RWPE1 (cell line): ENCODE data around the gene C2CD4A.
A peak's percentile ranks its signal among the peaks of the same experiment; 100 is the strongest.

Experiments used
- CTCF ChIA-PET: fragments of 350-600 bp; sonication (Branson Sonifier 250); formaldehyde crosslinking; extraction: SDS; loops from one replicate; lab custom pipeline; 2021; lab: Yijun Ruan, JAX
- POLR2A ChIA-PET: fragments of 400-600 bp; formaldehyde crosslinking; extraction: SDS; loops from one replicate; lab custom pipeline; 2020; ENCODE audit warnings: antibody characterized with exemption; ENCODE audit not compliant: low non-redundant PET; lab: Yijun Ruan, JAX
- DNase-seq: peaks from one replicate; pipeline ENCODE4 v3.0.0; 2012; ENCODE audit warnings: low spot score
- H3K27ac ChIP-seq: fragments of 450-650 bp; 2 replicates; pipeline ENCODE4 v1.5.1; 2017
- TF ChIP-seq, protein P1 (sequence below): fragments of 450-650 bp; conservative IDR thresholded peaks from 2 replicates; pipeline ENCODE4 v1.5.1; 2017; ENCODE audit warnings: low read depth, mild to moderate bottlenecking

The C2CD4A gene

DNA sequence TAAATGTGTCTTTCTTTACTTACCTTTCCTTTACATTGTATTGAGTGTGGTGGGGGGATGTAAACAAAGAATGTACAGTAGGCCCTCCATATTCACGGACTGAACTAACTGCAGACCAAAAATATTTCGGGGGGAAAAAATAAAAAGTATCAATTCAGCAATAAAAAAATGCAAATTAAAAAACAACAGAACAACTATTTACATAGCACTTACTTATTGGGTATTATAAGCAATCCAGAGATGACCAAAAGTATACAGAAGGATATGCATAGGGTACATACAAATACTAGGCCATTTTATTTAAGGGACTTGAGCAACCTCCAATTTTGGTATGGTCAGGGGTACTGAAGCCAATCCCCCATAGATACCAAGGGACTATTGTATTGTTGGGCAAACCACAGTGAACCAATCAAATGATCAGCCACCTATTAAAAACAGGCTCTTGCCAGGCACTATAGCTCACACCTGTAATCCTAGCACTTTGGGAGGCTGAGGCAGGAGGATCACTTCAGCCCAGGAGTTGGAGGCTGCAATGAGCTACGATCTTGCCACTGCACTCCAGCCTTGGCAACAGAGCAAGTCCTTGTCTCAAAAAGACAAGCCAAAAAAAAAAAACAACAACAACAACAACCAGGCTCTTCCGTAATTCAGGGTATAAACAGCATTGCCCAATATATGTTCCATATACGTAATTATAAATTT lies 8.3 kb upstream of the C2CD4A start:
- ChIA-PET CTCF (interaction anchor here (0.6 to 1.7 kb wide), 3 partner anchors 10 to 304 kb away, joined by 3 to 5 read pairs (median 4); no protein-coding TSS in a partner anchor), POLR2A (no interaction called here)
- TF ChIP-seq, protein P1, sequence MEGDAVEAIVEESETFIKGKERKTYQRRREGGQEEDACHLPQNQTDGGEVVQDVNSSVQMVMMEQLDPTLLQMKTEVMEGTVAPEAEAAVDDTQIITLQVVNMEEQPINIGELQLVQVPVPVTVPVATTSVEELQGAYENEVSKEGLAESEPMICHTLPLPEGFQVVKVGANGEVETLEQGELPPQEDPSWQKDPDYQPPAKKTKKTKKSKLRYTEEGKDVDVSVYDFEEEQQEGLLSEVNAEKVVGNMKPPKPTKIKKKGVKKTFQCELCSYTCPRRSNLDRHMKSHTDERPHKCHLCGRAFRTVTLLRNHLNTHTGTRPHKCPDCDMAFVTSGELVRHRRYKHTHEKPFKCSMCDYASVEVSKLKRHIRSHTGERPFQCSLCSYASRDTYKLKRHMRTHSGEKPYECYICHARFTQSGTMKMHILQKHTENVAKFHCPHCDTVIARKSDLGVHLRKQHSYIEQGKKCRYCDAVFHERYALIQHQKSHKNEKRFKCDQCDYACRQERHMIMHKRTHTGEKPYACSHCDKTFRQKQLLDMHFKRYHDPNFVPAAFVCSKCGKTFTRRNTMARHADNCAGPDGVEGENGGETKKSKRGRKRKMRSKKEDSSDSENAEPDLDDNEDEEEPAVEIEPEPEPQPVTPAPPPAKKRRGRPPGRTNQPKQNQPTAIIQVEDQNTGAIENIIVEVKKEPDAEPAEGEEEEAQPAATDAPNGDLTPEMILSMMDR: no peak

DNA sequence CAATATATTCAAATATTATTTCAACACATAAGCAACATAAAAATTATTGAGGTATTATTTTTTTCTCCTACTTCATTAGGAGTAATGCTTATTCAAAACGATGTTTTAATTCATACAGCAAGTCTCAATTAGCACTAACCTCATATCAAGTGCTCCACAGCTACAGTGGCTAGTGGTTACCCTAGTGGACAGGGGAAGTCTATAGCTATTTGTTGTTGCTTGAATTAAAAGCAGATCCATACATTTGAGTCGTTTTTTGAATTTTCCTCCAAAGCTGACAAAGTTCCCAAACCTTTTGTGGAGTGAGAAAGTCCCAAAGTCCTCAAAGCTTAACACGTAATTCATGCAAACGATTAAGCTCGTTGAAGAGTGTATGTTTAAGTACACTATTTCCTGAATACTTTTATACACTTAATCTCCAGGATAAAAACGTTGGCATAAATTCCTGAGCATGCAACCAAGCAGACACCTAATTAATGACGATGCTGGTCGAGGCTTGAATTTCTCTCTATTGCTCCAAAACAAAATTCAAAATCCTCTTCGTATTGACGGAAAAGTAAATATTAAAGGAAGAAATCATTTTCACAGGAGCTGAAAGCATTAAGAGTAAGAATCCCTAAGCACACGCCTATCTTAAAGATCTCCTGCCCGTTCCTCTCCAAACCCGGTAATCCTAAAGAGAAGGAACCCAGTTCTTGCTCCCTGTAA lies 7.5 kb upstream of the C2CD4A start:
- TF ChIP-seq, protein P1: peak; percentile 18; the same call in 1 of the 2 replicates
- ChIA-PET CTCF (interaction anchor here (0.6 to 1.7 kb wide), 3 partner anchors 12 to 823 kb away, joined by 4 to 5 read pairs (median 4); no protein-coding TSS in a partner anchor), POLR2A (no interaction called here)
- no peak for DNase-seq
- H3K27ac ChIP-seq: peak overlapping the region; percentile 84

More for the DNA sequence above, 8.3 kb upstream of the C2CD4A start:
- H3K27ac ChIP-seq: no peak overlapping the region
- no peak for DNase-seq

DNA sequence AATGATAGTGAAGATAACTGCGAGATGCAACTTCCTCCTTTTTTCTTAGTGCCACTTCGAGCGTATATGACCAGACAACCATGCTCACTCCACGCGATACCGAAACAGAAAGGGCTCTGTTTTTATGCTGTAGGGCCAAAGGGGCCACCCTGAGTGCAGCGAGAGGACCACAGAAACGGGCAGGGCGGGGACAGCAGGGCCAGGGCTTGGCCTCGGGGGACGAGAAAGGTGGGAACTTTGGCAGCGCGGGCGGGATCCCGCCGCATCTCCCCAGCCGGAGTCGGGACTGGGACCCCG lies 7.0 kb upstream of the C2CD4A start:
- DNase-seq: no peak
- CTCF ChIA-PET: interaction anchor here (0.5 to 1.7 kb wide), 2 partner anchors 12 to 32 kb away, joined by 3 to 5 read pairs; no protein-coding TSS in a partner anchor
- H3K27ac ChIP-seq: peak overlapping the region; percentile 84
- TF ChIP-seq, protein P1: no peak
- POLR2A ChIA-PET: no interaction called here

DNA sequence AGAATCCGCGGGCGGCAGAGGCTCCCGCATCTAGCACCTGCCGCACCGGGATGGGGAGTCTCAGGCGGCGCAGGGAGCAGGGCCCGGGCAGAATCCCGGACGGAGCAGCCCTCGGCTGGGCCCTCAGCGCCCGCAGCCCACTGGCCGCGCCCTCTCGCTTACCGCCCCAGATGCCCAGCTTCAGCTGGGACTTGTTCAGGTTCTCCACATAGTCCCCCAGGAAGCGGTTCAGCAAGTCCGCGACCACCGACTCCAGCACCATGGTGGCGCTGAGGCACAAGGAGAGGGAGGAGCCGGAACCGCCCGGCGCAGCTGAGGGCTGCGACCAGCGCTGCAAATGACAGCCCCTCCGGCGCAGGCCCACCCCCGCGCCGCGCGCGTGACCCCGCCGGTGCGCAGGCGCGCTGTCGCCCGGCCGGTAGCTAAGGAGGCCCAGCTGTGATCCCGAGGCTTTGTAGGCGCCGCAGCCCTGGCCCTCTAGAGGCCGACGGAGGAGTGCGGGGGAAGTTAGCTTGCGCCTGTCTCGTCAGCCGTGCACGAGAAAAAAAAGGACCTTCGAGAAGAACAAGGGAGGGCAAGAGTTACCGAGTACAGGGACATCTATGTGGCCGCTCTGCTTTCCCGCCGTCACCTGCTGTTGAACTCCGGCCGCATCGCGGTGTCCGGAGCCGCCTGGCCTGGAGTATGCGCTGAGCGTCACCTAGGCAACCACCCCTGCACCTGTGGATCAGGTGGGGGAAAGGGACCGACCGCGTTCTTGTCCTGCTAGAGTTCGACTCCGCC lies 6.5 kb upstream of the C2CD4A start, which contains the start of gene VPS13C:
Gene VPS13C (minus strand): TSS at position 335 of the 783 bp plus-strand sequence. CDS start 73 bp downstream, at position 262.
- peak within 1 kb of the TSS; percentile 84 for H3K27ac ChIP-seq
- peak; percentile 89 for DNase-seq
- ChIA-PET CTCF (interaction anchor here (0.5 to 1.7 kb wide), 5 partner anchors 10 to 52 kb away, joined by 3 to 5 read pairs (median 3); no protein-coding TSS in a partner anchor), POLR2A (no interaction called here)
- TF ChIP-seq, protein P1: peak; percentile 96

DNA sequence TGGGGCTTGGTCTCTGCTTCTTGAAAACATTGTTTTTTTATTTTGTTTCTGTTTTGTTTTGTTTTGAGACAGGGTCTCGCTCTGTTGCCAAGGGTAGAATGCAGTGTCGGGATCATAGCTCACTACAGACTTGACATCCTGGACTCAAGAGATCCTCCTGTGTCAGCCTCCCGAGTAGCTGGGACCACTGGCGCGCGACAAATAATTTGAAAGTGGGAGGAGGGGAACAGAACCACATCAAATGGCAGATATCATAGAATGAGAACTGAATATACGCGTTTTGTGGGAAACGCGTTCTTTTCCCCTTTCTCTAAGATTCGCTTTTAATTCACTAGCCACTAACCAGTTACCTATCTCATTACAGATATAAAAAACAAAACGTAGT lies 5.9 kb upstream of the C2CD4A start:
- POLR2A ChIA-PET: no interaction called here
- TF ChIP-seq, protein P1: no peak
- DNase-seq: no peak
- H3K27ac ChIP-seq: peak overlapping the region; percentile 84
- CTCF ChIA-PET: interaction anchor here (0.5 to 1.2 kb wide), 3 partner anchors 10 to 52 kb away, joined by 3 read pairs; no protein-coding TSS in a partner anchor
